Erythroblast (primary cell): Measurements from ENCODE around the gene FKBP9.
"Not testable (repeated sequence)": the region's sequence is repeated elsewhere in the genome, so short reads cannot be mapped to it uniquely, and the experiment has no call there.

Source experiments
- GATA1 ChIP-seq: IDR thresholded peaks from 2 replicates; pipeline ENCODE4 v1.6.1; 2011; ENCODE audit warnings: low read depth, mild to moderate bottlenecking, control low read depth, low read length, moderate library complexity
- POLR2A ChIP-seq: IDR thresholded peaks from 2 replicates; pipeline ENCODE4 v1.6.1; 2011; ENCODE audit warnings: mild to moderate bottlenecking, low read length

GRCh38 chr7:32997956-32998355, 40.7 kb downstream of the FKBP9 start:
- TF ChIP-seq POLR2A, GATA1: not testable (repeated sequence)
